C4-2B (cell line): ENCODE data around the gene AOAH.

Experiments used
- ZFX ChIP-seq: fragments of 450-650 bp; IDR thresholded peaks from 2 replicates; pipeline ENCODE4 v1.6.1; 2017
- TF ChIP-seq, protein P1 (sequence below): fragments of 450-650 bp; conservative IDR thresholded peaks from 2 replicates; pipeline ENCODE4 v1.5.1; 2017; ENCODE audit warnings: mild to moderate bottlenecking

DNA sequence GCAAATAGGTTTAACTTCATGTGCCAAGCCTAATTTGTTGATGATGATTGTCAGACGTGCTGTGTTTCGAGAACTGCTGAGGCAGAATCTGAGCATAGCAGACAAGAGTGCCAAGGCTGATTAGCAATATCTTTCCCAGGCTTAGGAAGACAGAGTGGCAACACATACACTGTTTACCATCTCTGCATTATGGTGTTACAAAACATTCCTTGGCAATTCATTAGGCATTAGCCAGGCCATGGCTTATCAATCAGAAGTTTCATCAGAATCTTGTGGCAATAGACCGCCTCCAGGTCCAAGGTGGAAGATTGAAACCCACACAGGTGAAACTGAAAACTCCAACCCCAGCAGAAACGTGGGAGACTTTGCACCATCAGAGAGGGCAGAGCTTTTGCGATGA, 148.5 kb downstream of the AOAH start:
- TF ChIP-seq, protein P1, sequence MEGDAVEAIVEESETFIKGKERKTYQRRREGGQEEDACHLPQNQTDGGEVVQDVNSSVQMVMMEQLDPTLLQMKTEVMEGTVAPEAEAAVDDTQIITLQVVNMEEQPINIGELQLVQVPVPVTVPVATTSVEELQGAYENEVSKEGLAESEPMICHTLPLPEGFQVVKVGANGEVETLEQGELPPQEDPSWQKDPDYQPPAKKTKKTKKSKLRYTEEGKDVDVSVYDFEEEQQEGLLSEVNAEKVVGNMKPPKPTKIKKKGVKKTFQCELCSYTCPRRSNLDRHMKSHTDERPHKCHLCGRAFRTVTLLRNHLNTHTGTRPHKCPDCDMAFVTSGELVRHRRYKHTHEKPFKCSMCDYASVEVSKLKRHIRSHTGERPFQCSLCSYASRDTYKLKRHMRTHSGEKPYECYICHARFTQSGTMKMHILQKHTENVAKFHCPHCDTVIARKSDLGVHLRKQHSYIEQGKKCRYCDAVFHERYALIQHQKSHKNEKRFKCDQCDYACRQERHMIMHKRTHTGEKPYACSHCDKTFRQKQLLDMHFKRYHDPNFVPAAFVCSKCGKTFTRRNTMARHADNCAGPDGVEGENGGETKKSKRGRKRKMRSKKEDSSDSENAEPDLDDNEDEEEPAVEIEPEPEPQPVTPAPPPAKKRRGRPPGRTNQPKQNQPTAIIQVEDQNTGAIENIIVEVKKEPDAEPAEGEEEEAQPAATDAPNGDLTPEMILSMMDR, result no peak
- no peak for TF ChIP-seq ZFX
